ENCODE measurements around the gene TNFSF9. TPM values are rescaled to one million over a fixed set of nuclear protein-coding genes. Genes with fewer than 3 reads are reported as not detected.

Gene TNFSF9
- under 1 TPM in 2 of 3 donors, not detected in 1; 0.21 to 0.55 TPM for polyA plus RNA-seq (ENCODE audit: insufficient read length in 3 of 3)
- long read RNA-seq, donor 1, partial matches to known transcripts: 0 of 1 reads
- long read RNA-seq, donor 1, other reads (novel, unspliced or antisense): 0 of 1 reads
- long read RNA-seq, donor 2: 0 reads
- long read RNA-seq, donor 3: 0 reads
- long read RNA-seq, donor 4: 0 reads
- long read RNA-seq, donor 5: 0 reads
- long read RNA-seq, donor 6, partial matches to known transcripts: 0 of 1 reads
- long read RNA-seq, donor 6, other reads (novel, unspliced or antisense): 0 of 1 reads
- long read RNA-seq, donor 7, partial matches to known transcripts: 0 of 1 reads
- long read RNA-seq, donor 7, other reads (novel, unspliced or antisense): 0 of 1 reads
- long read RNA-seq, donor 8, partial matches to known transcripts: 0 of 2 reads
- long read RNA-seq, donor 8, other reads (novel, unspliced or antisense): 0 of 2 reads
- long read RNA-seq, donor 9: 0 reads
- long read RNA-seq, donor 10: 0 reads
- long read RNA-seq, donor 11: 0 reads
- long read RNA-seq, donor 12: 0 reads
- long read RNA-seq, donor 13: 0 reads
- long read RNA-seq, donor 14: 0 reads
- long read RNA-seq, donor 15: 0 reads
- long read RNA-seq, donor 16: 0 reads

- DNase-seq: peak; percentile 84
These were observed at the start of gene TNFSF9 for GRCh38 chr19:6530386-6531162. TNFSF9 (plus strand) TSS chr19:6531026; CDS start chr19:6531037, 11 bp downstream.

- DNase-seq: no peak
These were observed 49.1 kb upstream of the TNFSF9 start, which contains the start of gene DENND1C for GRCh38 chr19:6481541-6482342. DENND1C (minus strand) TSS chr19:6481787; CDS start chr19:6481695, 92 bp downstream.

- DNase-seq: no peak
These were observed 48.5 kb upstream of the TNFSF9 start for GRCh38 chr19:6482343-6482686.

DNA sequence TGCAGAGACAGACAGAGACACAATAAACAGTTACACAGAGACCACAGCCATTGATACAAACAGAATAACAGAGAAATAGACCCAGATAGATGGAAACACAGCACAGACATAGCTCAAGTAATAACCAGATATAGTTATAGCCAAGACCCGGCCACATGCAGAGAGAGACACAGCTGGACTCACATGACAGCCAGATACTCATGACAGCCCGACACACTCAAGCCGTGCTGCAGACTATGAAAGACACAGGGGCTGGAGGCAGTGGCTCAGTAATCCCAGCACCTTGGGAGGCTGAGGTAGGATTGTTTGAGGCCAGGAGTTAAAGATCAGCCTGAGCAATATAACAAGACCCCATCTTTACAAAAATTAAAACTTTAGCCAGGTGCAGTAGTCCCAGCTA lies 47.6 kb upstream of the TNFSF9 start:
- DNase-seq: no peak

GRCh38 chr19:6484230-6484629 lies 46.6 kb upstream of the TNFSF9 start:
- no peak for DNase-seq

DNA sequence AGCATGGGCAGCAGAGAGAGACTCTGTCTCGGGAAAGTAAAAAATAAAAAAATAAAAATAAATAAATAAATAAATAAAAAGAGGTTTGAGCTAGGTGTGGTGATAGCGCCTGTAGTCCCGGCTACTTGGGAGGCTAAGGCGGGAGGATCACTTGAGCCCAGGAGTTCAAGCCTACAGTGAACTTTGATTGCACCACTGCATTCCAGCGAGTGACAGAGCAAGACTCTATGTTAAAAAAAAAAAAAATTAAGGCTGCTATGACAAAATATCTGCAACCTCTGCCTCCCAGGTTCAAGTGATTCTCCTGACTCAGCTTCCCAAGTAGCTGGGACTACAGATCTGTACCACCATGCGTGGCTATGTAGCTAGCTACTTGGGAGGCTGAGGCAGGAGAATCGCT lies 46.0 kb upstream of the TNFSF9 start:
- no peak for DNase-seq

GRCh38 chr19:6489278-6490061 lies 41.4 kb upstream of the TNFSF9 start:
- no peak for DNase-seq

GRCh38 chr19:6490134-6490533 lies 40.7 kb upstream of the TNFSF9 start:
- no peak for DNase-seq

DNA sequence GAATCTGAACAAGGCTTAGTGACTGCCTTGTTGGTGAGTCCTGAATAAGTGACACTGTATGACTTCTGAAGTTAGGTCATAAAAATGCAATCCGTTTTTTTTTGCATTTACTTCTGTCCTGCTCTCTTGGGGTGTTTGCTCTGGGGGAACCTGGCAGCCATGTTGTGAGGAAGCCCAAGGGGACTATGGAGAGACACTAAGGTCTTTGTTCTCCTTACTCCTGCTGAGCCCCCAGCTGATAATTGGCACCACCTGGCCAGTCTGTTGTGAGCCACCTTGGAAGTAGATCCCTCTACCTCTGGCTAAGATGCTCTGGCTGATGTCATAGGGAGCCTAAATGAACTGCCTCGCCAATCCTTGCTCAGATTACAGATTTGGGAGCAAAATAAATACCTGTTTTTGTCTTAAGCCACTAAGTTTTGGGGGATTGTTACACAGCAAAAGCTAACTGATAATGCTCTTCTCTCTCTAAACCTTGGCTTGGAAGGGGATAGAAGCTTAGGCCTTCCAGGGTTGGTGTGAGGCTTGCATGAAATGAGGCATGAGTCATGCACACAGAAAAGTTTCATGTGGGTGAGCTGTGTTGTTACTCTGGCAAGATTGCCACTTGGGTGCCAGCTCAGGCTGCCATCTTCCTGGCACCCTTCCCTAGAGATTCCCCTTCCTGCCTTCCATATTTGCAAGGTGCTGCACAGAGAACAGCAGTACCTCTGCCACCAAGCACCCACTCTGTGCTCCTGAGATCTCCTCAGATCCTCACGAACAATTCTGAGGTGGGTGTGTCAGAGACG lies 38.8 kb upstream of the TNFSF9 start:
- no peak for DNase-seq

GRCh38 chr19:6494438-6495036 lies 36.3 kb upstream of the TNFSF9 start:
- no peak for DNase-seq

DNA sequence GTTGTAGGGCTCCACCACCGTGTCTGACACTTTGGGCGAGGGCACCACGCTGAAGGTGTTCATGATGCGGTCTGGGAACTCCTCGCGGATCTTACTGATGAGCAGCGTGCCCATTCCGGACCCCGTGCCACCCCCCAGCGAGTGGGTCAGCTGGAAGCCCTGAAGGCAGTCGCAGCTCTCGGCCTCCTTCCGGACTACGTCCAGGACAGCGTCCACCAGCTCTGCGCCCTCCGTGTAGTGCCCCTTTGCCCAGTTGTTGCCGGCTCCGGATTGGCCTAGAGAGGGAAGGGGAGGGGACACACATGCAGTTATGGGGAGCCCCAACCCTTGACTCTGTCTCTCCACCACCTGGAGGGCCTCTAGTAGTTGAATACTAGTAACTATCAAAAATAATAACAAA lies 34.9 kb upstream of the TNFSF9 start:
- DNase-seq: no peak

DNA sequence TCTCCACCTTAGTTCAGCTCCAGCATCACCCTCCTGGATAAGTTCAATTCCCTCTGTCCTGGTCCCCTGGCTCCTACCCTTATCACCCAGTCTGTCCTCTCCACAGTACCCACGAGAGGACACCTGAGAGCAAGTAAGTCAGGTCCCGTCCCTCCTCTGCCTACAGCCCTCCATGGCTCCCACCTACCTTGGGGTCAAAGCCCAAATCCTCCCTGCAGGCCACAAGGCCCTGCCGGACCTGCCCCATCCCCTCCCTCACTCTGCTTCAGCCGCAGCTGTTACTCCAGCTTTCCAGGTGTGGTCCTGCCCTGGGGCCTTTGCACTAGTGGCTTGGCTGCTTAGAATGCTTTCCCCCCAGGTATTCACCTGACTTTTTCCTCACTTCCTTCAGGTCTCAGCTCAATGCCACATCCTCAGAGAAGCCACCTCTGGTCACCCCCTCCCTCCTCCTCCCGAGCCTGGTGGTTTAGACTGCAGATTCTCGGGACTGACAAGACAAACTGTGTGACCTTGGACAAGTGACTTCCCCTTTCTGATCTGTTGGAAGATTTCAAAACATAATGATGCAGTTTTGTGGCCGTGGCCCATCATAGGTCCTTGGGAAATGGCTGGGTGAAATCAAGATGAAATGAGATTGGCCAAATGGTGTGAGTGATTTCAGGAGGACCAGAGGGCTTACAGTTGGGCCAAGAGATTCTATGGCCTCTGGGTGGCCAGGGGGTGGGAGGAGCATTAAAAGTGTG lies 32.4 kb upstream of the TNFSF9 start:
- DNase-seq: no peak

- DNase-seq: no peak
These were observed 31.6 kb upstream of the TNFSF9 start for GRCh38 chr19:6499052-6499790.

- no peak for DNase-seq
These were observed 29.7 kb upstream of the TNFSF9 start for GRCh38 chr19:6500837-6501739.

GRCh38 chr19:6501740-6502648 lies 28.8 kb upstream of the TNFSF9 start, which contains the start of gene TUBB4A:
TUBB4A (minus strand) TSS chr19:6502309; CDS start chr19:6502212, 97 bp downstream.
- DNase-seq: no peak
